Measurements from ENCODE around the gene LITAFD.
"Not testable (repeated sequence)": the region's sequence is repeated elsewhere in the genome, so short reads cannot be mapped to it uniquely, and the experiment has no call there.

Gene LITAFD

GRCh38 chr16:8873866-8874195 is 8.3 kb upstream of the LITAFD start:
- not testable (repeated sequence) for DNase-seq

GRCh38 chr16:8874388-8874787 is 7.8 kb upstream of the LITAFD start:
- no peak for DNase-seq

- not testable (repeated sequence) for DNase-seq
These were observed 6.8 kb upstream of the LITAFD start for GRCh38 chr16:8875317-8875716.

- DNase-seq, result no peak
These were observed 4.1 kb upstream of the LITAFD start for GRCh38 chr16:8877894-8878522.

- DNase-seq, result no peak
These were observed 3.6 kb upstream of the LITAFD start for GRCh38 chr16:8878523-8878911.

- DNase-seq, result no peak
These were observed 1.2 kb upstream of the LITAFD start for GRCh38 chr16:8880839-8881510.

- no peak for DNase-seq
These were observed 700 bp downstream of the LITAFD start for GRCh38 chr16:8882725-8883377.

- DNase-seq, result no peak
These were observed 3.8 kb downstream of the LITAFD start for GRCh38 chr16:8885674-8886592.

- no peak for DNase-seq
These were observed 4.7 kb downstream of the LITAFD start for GRCh38 chr16:8886593-8887430.

GRCh38 chr16:8887431-8887765 is 5.2 kb downstream of the LITAFD start:
- DNase-seq, result no peak

GRCh38 chr16:8887952-8888560 is 5.9 kb downstream of the LITAFD start:
- DNase-seq, result no peak

GRCh38 chr16:8888951-8889892 is 7.1 kb downstream of the LITAFD start:
- DNase-seq, result no peak

- DNase-seq, result no peak
These were observed 7.9 kb downstream of the LITAFD start for GRCh38 chr16:8889893-8890548.

GRCh38 chr16:8890549-8890921 is 8.4 kb downstream of the LITAFD start:
- DNase-seq, result no peak

GRCh38 chr16:8892101-8892575 is 10.0 kb downstream of the LITAFD start:
- DNase-seq, result no peak

GRCh38 chr16:8893426-8893825 is 11.3 kb downstream of the LITAFD start:
- DNase-seq, result no peak

- no peak for DNase-seq
These were observed 12.0 kb downstream of the LITAFD start for GRCh38 chr16:8893976-8894690.

GRCh38 chr16:8894736-8895334 is 12.7 kb downstream of the LITAFD start:
- DNase-seq, result no peak

- no peak for DNase-seq
These were observed 16.6 kb downstream of the LITAFD start for GRCh38 chr16:8898660-8899318.

All from GF-D8 (cell line).